ENCODE measurements around the gene SNED1.

Gene SNED1

GRCh38 chr2:240959941-240960308, 38.5 kb upstream of the SNED1 start:
- Histone ChIP-seq H3K27me3 (replicated peaks; ENCODE audit: control insufficient read depth, insufficient read depth, low read length) (no peaks in the 10 kb centered on the region), H3K36me3 (ENCODE audit: control insufficient read depth, insufficient read depth, low read length) (no peaks in the 10 kb centered on the region), H3K4me3 (replicated peaks; ENCODE audit: low read depth, low read length) (no peak overlapping the region)
- no peak for TF ChIP-seq CTCF (IDR thresholded peaks at IDR 0.05; ENCODE audit: insufficient read depth, low read length, poor library complexity, severe bottlenecking)
- DNase-seq (ENCODE audit: extremely low read depth, insufficient read length): no peak

GRCh38 chr2:240960309-240960970, 38.0 kb upstream of the SNED1 start:
- H3K36me3 ChIP-seq (ENCODE audit: control insufficient read depth, insufficient read depth, low read length): no peaks in the 10 kb centered on the region
- DNase-seq (ENCODE audit: extremely low read depth, insufficient read length): no peak
- TF ChIP-seq CTCF (IDR thresholded peaks at IDR 0.05; ENCODE audit: insufficient read depth, low read length, poor library complexity, severe bottlenecking): no peak
- H3K4me3 ChIP-seq (replicated peaks; ENCODE audit: low read depth, low read length): no peak overlapping the region
- H3K27me3 ChIP-seq (replicated peaks; ENCODE audit: control insufficient read depth, insufficient read depth, low read length): no peaks in the 10 kb centered on the region

GRCh38 chr2:240960971-240961876, 37.2 kb upstream of the SNED1 start:
- H3K4me3 ChIP-seq (replicated peaks; ENCODE audit: low read depth, low read length): no peak overlapping the region
- no peaks in the 10 kb centered on the region; the same call in 1 of the 2 replicates for H3K27me3 ChIP-seq (replicated peaks; ENCODE audit: control insufficient read depth, insufficient read depth, low read length)
- no peaks in the 10 kb centered on the region for H3K36me3 ChIP-seq (ENCODE audit: control insufficient read depth, insufficient read depth, low read length)
- no peak for TF ChIP-seq CTCF (IDR thresholded peaks at IDR 0.05; ENCODE audit: insufficient read depth, low read length, poor library complexity, severe bottlenecking)
- no peak for DNase-seq (ENCODE audit: extremely low read depth, insufficient read length)

GRCh38 chr2:240961910-240962299, 36.5 kb upstream of the SNED1 start:
- DNase-seq (ENCODE audit: extremely low read depth, insufficient read length): no peak
- no peak for TF ChIP-seq CTCF (IDR thresholded peaks at IDR 0.05; ENCODE audit: insufficient read depth, low read length, poor library complexity, severe bottlenecking)

GRCh38 chr2:240962300-240963064, 35.9 kb upstream of the SNED1 start:
- Histone ChIP-seq H3K27me3 (replicated peaks; ENCODE audit: control insufficient read depth, insufficient read depth, low read length) (no peaks in the 10 kb centered on the region; the same call in 1 of the 2 replicates), H3K36me3 (ENCODE audit: control insufficient read depth, insufficient read depth, low read length) (no peaks in the 10 kb centered on the region), H3K4me3 (replicated peaks; ENCODE audit: low read depth, low read length) (no peak overlapping the region)
- no peak for DNase-seq (ENCODE audit: extremely low read depth, insufficient read length)
- TF ChIP-seq CTCF (IDR thresholded peaks at IDR 0.05; ENCODE audit: insufficient read depth, low read length, poor library complexity, severe bottlenecking): no peak

More at GRCh38 chr2:240961910-240962299, 36.5 kb upstream of the SNED1 start:
- H3K27me3 ChIP-seq (replicated peaks; ENCODE audit: control insufficient read depth, insufficient read depth, low read length): no peaks in the 10 kb centered on the region; the same call in 1 of the 2 replicates
- no peaks in the 10 kb centered on the region for H3K36me3 ChIP-seq (ENCODE audit: control insufficient read depth, insufficient read depth, low read length)
- H3K4me3 ChIP-seq (replicated peaks; ENCODE audit: low read depth, low read length): no peak overlapping the region

Measured in GM06990 (cell line).